Measurements from ENCODE around the gene CISD3. TPM values are rescaled to one million over a fixed set of nuclear protein-coding genes. Genes with fewer than 3 reads are reported as not detected.

CISD3 gene
- 11.6 and 14.5 TPM in 2 replicates for total RNA-seq (2014; rRNA removed; shearing (Covaris generic))

DNA sequence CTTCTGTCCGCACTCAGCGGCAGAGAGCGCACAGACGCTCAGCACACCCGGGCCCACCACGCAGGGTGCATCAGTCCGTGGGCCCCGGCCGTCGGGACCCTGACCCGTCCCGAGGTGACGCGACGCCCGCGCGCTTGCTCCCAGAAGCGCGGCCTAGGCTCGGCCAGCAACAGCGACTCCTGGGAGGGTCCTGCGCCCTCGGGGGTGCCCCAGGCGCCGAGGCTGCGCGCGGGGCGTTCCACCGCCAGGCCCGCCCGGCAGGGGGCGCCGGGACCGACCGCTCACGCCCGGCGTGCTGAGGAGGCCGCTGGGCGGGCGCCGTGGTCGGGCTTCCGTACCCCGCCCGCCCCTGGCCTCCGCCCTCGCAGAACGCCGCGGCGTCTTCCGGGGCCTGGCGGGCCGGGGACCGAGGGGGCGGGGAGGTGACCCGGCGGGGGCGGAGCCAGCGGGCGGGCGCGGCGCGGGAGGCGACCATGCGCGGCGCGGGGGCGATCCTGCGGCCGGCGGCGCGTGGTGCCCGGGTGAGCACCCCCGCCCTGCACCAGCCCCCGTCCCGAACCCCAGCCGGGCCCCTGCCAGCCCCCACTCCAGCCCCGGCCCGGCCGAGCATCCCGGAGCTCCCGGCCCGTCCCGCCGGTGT lies at the start of gene CISD3:
TSS of gene CISD3 (plus strand) at position 456 of the 640 bp plus-strand sequence. CDS start at position 474, 18 bp downstream.
- Histone ChIP-seq H3K27ac (peak within 1 kb of the TSS; percentile 35; the same call in 1 of the 2 replicates), H3K4me3 (peak within 1 kb of the TSS; percentile 68), H3K36me3 (peaks cover 14% of the 10 kb centered on the region), H3K4me1 (peaks cover 13% of the 10 kb centered on the region), H3K9me3 (replicated peaks) (no peaks in the 10 kb centered on the region), H3K27me3 (no peaks in the 10 kb centered on the region)
- DNase-seq, result peak; percentile 79 to 86

GRCh38 chr17:38681096-38681495 lies 49.0 kb upstream of the CISD3 start:
- H3K36me3 ChIP-seq, result no peaks in the 10 kb centered on the region
- no peak overlapping the region for H3K4me3 ChIP-seq
- no peaks in the 10 kb centered on the region for H3K27me3 ChIP-seq
- no peak for DNase-seq
- H3K4me1 ChIP-seq, result peaks cover 2% of the 10 kb centered on the region; the same call in 1 of the 2 replicates
- no peak overlapping the region for H3K27ac ChIP-seq
- H3K9me3 ChIP-seq (replicated peaks), result no peaks in the 10 kb centered on the region

DNA sequence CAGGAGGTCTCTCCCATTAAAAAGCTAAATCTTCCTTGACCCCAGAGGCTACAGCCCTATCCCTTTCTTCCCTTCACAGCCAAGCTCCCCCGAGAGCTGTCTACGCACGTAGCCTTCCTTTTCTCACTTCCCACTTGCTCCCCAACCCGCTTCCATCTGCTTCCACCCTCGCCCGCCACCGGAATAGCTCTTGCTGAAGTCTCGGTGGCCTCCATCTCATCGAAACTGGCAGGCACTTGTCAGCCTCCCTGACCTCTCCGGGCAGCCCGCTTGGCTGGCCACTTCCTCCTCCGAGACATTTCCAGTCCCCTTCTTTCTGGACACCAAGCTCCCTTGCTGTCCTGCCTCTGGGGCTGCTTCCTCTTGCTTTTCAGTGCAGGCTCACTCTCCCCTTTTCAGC lies 44.6 kb upstream of the CISD3 start:
- no peak overlapping the region for H3K4me3 ChIP-seq
- H3K36me3 ChIP-seq, result no peaks in the 10 kb centered on the region
- no peaks in the 10 kb centered on the region for H3K4me1 ChIP-seq
- H3K9me3 ChIP-seq (replicated peaks), result no peaks in the 10 kb centered on the region
- DNase-seq, result no peak
- no peak overlapping the region for H3K27ac ChIP-seq
- no peaks in the 10 kb centered on the region for H3K27me3 ChIP-seq

GRCh38 chr17:38687286-38687685 lies 42.9 kb upstream of the CISD3 start:
- Histone ChIP-seq H3K9me3 (replicated peaks) (no peaks in the 10 kb centered on the region), H3K27me3 (no peaks in the 10 kb centered on the region), H3K4me3 (no peak overlapping the region), H3K27ac (no peak overlapping the region), H3K36me3 (no peaks in the 10 kb centered on the region), H3K4me1 (no peaks in the 10 kb centered on the region)
- DNase-seq, result no peak

- H3K27me3 ChIP-seq, result no peaks in the 10 kb centered on the region
- H3K4me1 ChIP-seq, result no peaks in the 10 kb centered on the region
- no peaks in the 10 kb centered on the region for H3K36me3 ChIP-seq
- no peaks in the 10 kb centered on the region for H3K9me3 ChIP-seq (replicated peaks)
- no peak for DNase-seq
- no peak overlapping the region for H3K4me3 ChIP-seq
- H3K27ac ChIP-seq, result no peak overlapping the region
Observed at GRCh38 chr17:38690386-38690785, 39.8 kb upstream of the CISD3 start.

DNA sequence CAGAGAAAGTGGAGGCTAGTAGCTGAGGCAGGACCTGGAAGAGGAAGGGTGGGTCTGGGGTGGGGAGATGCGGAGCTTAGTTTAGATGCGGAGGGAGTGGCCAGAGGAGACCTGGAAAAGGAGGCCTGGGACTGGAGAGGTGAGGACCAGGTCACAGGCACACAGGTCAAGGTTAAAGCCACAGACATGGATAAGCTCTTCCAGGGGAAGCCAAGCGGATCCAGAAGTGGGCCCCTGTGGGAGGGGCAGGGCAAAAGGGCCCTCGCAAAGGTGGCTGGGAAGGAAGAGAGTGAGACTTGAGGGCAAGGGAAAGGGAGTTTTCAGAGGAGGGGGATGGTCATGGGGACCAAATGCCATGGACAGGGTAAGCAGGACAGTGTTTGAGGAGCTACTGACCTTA lies 39.0 kb upstream of the CISD3 start:
- no peaks in the 10 kb centered on the region for H3K36me3 ChIP-seq
- no peak overlapping the region for H3K27ac ChIP-seq
- no peaks in the 10 kb centered on the region for H3K9me3 ChIP-seq (replicated peaks)
- H3K4me3 ChIP-seq, result no peak overlapping the region
- H3K4me1 ChIP-seq, result no peaks in the 10 kb centered on the region
- no peak for DNase-seq
- no peaks in the 10 kb centered on the region for H3K27me3 ChIP-seq

DNA sequence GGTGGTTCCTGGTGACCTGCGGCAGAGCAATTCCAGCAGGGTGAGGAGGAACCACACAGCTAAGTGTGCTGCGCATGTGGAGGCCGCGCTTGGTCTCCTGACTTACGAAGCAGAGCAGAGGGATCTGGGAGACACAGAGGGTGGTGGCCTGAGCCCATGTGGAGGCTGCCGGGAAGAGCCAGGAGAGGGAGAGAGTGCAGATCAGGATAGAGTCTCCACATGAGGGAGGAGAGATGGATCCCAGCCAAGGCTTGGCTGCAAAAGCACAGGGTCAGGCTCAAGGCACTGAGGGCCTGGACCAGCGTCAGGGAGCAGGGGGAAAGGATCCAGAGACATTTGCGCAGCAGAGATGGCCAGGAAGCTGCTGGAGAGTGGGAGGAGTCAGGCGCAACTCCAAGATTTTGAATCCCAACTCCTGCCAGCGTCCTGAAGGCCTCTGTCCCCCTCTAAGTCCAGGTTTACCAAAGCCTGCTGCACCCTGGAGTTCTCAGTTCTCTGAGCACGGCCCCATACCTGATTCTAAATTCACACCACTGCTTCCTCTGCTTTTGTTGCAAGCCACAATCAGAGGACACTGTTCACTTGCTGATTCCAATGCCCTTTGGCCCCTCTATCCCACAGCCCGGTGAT lies 36.3 kb upstream of the CISD3 start:
- DNase-seq, result peak in 1 of 2 experiments; percentile 24
- Histone ChIP-seq H3K27me3 (no peaks in the 10 kb centered on the region), H3K4me3 (no peak overlapping the region), H3K27ac (no peak overlapping the region), H3K4me1 (no peaks in the 10 kb centered on the region), H3K36me3 (no peaks in the 10 kb centered on the region), H3K9me3 (replicated peaks) (no peaks in the 10 kb centered on the region)

- no peak overlapping the region for H3K27ac ChIP-seq
- no peak overlapping the region for H3K4me3 ChIP-seq
- no peaks in the 10 kb centered on the region for H3K4me1 ChIP-seq
- DNase-seq, result no peak
- H3K9me3 ChIP-seq (replicated peaks), result no peaks in the 10 kb centered on the region
- no peaks in the 10 kb centered on the region for H3K27me3 ChIP-seq
- no peaks in the 10 kb centered on the region for H3K36me3 ChIP-seq
Observed at GRCh38 chr17:38697061-38697820, 32.9 kb upstream of the CISD3 start.

- H3K27me3 ChIP-seq, result no peaks in the 10 kb centered on the region
- no peaks in the 10 kb centered on the region for H3K36me3 ChIP-seq
- no peak overlapping the region for H3K27ac ChIP-seq
Observed at GRCh38 chr17:38698760-38699159, 31.4 kb upstream of the CISD3 start.

GRCh38 chr17:38701504-38702165 lies 28.5 kb upstream of the CISD3 start:
- Histone ChIP-seq H3K4me3 (peak overlapping the region; percentile 82), H3K4me1 (peaks cover 3% of the 10 kb centered on the region), H3K36me3 (no peaks in the 10 kb centered on the region), H3K27me3 (no peaks in the 10 kb centered on the region), H3K9me3 (replicated peaks) (no peaks in the 10 kb centered on the region), H3K27ac (no peak overlapping the region)
- DNase-seq, result peak; percentile 33 to 49

More at GRCh38 chr17:38698760-38699159, 31.4 kb upstream of the CISD3 start:
- DNase-seq, result no peak
- no peak overlapping the region for H3K4me3 ChIP-seq
- H3K9me3 ChIP-seq (replicated peaks), result no peaks in the 10 kb centered on the region
- H3K4me1 ChIP-seq, result no peaks in the 10 kb centered on the region; the same call in none of the 2 replicates

DNA sequence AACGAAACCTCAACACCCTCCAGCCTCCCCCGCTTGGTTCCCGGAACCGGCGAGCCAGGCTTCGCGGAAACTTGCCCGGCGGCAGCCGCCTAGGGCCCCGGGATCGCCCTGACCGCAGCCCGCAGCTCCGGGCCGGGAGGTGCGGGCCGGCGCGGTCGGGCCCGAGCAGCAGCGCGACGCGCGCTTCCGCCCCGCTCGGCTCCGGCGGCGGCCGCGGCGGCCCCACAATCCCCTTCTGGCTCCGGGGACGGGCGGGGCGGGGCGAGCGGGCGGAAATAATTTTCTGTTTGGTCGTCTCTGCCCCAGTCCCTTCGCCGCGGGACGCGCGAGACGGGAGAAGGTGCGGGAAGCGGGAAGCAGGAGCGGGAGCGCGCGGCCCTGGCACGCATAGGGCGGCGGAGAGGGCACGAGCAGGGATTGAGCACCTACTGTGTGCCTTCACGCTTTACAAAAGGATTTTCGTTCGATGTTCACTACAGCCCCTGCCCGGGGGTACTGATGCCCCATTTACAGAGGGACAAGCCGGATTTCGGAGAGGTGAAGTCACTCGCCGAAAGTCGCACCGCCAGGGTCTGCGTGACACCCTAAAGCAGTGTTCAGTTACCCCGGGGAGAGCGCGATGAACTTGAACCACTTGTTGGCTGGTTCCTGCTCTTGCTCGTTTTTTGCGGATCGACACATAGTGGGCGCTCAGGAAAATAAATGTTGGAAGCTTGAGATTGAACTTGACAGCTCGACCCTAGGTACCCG lies 27.8 kb upstream of the CISD3 start:
- H3K9me3 ChIP-seq (replicated peaks), result no peaks in the 10 kb centered on the region
- H3K27ac ChIP-seq, result peak overlapping the region; percentile 37
- no peaks in the 10 kb centered on the region for H3K27me3 ChIP-seq
- H3K4me3 ChIP-seq, result peak overlapping the region; percentile 82
- DNase-seq, result peak; percentile 82 to 85
- H3K36me3 ChIP-seq, result no peaks in the 10 kb centered on the region
- peaks cover 3% of the 10 kb centered on the region for H3K4me1 ChIP-seq

- peak overlapping the region; percentile 37; the same call in 1 of the 2 replicates for H3K27ac ChIP-seq
- H3K36me3 ChIP-seq, result no peaks in the 10 kb centered on the region
- no peak for DNase-seq
- peaks cover 3% of the 10 kb centered on the region for H3K4me1 ChIP-seq
- no peaks in the 10 kb centered on the region for H3K9me3 ChIP-seq (replicated peaks)
- H3K4me3 ChIP-seq, result peak overlapping the region; percentile 82
- H3K27me3 ChIP-seq, result no peaks in the 10 kb centered on the region
Observed at GRCh38 chr17:38702916-38703741, 27.0 kb upstream of the CISD3 start.

DNA sequence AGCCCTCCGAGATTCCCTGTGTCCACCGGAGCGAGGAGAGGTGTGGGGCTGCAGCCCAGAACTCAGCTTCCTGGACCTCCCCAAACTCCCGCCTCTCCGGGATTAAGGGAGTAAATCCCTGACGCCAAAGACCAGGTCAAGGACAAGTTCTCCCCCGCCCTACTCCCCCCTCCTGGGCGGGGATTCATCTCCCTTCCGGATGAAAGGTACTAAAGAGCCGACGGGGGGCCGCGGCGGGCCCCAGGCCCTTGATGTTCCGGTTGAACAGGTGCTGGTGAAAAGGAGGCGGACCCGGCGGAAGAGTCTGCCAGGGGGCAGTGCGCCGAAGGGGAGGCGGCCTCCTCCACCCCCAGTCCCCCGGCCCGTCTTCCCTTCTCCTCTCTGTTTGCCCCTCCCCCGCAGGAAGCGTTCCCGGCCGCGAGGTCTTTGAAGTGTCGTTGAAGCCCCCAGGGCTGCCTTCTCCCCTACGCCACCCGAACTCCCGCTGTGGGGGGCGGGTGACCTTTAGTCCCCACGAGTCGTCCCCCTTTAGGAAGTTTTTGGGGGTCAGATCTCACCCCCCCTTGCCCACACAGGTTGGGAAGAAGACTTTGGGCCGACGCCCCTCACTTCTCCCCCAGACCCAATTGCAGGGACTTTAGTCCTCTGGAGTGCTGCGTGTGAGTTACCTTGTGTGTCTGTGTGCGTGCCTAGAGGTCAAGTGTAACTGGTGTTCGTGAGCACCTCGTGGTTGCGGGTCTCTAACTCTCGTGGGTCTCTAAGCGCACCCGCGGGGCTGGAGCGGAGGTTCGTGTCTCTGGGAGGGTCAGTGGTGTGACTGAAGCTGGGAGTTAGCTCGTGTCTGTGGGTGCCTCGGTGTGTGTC lies 26.2 kb upstream of the CISD3 start:
- H3K9me3 ChIP-seq (replicated peaks), result no peaks in the 10 kb centered on the region
- H3K27ac ChIP-seq, result peak overlapping the region; percentile 68
- H3K27me3 ChIP-seq, result no peaks in the 10 kb centered on the region
- peaks cover 3% of the 10 kb centered on the region for H3K4me1 ChIP-seq
- H3K4me3 ChIP-seq, result peak overlapping the region; percentile 82
- no peaks in the 10 kb centered on the region for H3K36me3 ChIP-seq
- DNase-seq, result peak; percentile 89 to 91

All from SJCRH30 (cell line).